GM23338 (cell line): ENCODE data around the gene SLCO3A1. TPM values are rescaled to one million over a fixed set of nuclear protein-coding genes. Genes with fewer than 3 reads are reported as not detected.

ENCODE experiments used
- ATAC-seq: fragments of 200-7000 bp; cut with Tn5 transposase; 3 replicates; pipeline ENCODE4 v1.9.1; 2020
- DNase-seq: peaks from one replicate; pipeline ENCODE4 v3.0.0-alpha.2; 2015; ENCODE audit warnings: low spot score
- H2AFZ ChIP-seq: fragments of 200-600 bp; sonication (generic); 2 replicates; pipeline ENCODE4 v1.8.0; 2016; ENCODE audit warnings: antibody characterized with exemption, mild to moderate bottlenecking, moderate library complexity
- H3F3A ChIP-seq: fragments of 200-600 bp; sonication (generic); replicated peaks from 2 replicates; pipeline ENCODE4 v1.8.0; 2017; ENCODE audit warnings: antibody characterized with exemption, mixed run types, low read depth
- H3K27ac ChIP-seq: fragments of 200-600 bp; sonication (generic); 2 replicates; pipeline ENCODE4 v1.6.1; 2016; ENCODE audit warnings: low read depth
- H3K27me3 ChIP-seq: fragments of 200-600 bp; sonication (generic); 2 replicates; pipeline ENCODE4 v1.8.0; 2016; ENCODE audit warnings: mild to moderate bottlenecking, mixed run types, moderate library complexity; ENCODE audit not compliant: insufficient read depth
- H3K36me3 ChIP-seq: fragments of 200-600 bp; sonication (generic); 2 replicates; pipeline ENCODE4 v1.8.0; 2016; ENCODE audit warnings: mild to moderate bottlenecking; ENCODE audit not compliant: insufficient read depth
- H3K4me1 ChIP-seq: fragments of 200-600 bp; sonication (generic); 2 replicates; pipeline ENCODE4 v1.8.0; 2016; ENCODE audit warnings: mild to moderate bottlenecking, moderate library complexity; ENCODE audit not compliant: insufficient read depth
- H3K4me2 ChIP-seq: fragments of 200-600 bp; sonication (generic); 2 replicates; pipeline ENCODE4 v1.7.1; 2017; ENCODE audit warnings: mixed run types
- H3K4me3 ChIP-seq: fragments of 200-600 bp; sonication (generic); 2 replicates; pipeline ENCODE4 v1.6.1; 2016; ENCODE audit warnings: mixed run types
- H3K79me2 ChIP-seq: fragments of 200-600 bp; sonication (generic); replicated peaks from 2 replicates; pipeline ENCODE4 v1.8.0; 2017; ENCODE audit warnings: mild to moderate bottlenecking; ENCODE audit not compliant: insufficient read depth
- H3K9me2 ChIP-seq: fragments of 200-600 bp; sonication (generic); 2 replicates; pipeline ENCODE4 v1.8.0; 2017; ENCODE audit not compliant: insufficient read depth
- H4K20me1 ChIP-seq: fragments of 200-600 bp; sonication (generic); replicated peaks from 2 replicates; pipeline ENCODE4 v1.8.0; 2017; ENCODE audit warnings: mild to moderate bottlenecking; ENCODE audit not compliant: insufficient read depth
- H3K27ac Mint-ChIP-seq: 2 replicates; pipeline ENCODE4 v1.8.0; 2020; ENCODE audit warnings: inconsistent platforms, mild to moderate bottlenecking, moderate library complexity, mixed read lengths
- H3K27me3 Mint-ChIP-seq: 3 replicates; pipeline ENCODE4 v1.8.0; 2022; ENCODE audit warnings: low read depth, mild to moderate bottlenecking, moderate library complexity, mixed read lengths, inconsistent platforms; ENCODE audit not compliant: insufficient read depth, poor library complexity
- H3K36me3 Mint-ChIP-seq: 3 replicates; pipeline ENCODE4 v1.8.0; 2021; ENCODE audit warnings: low read depth, mild to moderate bottlenecking, inconsistent platforms, moderate library complexity, mixed read lengths
- H3K4me1 Mint-ChIP-seq: 3 replicates; pipeline ENCODE4 v1.8.0; 2020; ENCODE audit warnings: mild to moderate bottlenecking, inconsistent platforms, mixed read lengths
- H3K4me3 Mint-ChIP-seq: 3 replicates; pipeline ENCODE4 v1.8.0; 2021; ENCODE audit warnings: moderate library complexity, mild to moderate bottlenecking, inconsistent platforms, mixed read lengths
- H3K9me3 Mint-ChIP-seq: 3 replicates; pipeline ENCODE4 v1.8.0; 2020; ENCODE audit warnings: moderate library complexity, mild to moderate bottlenecking, inconsistent platforms, mixed read lengths
- CREB1 ChIP-seq: fragments of 250-450 bp; sonication (Bioruptor Pico); IDR thresholded peaks from 2 replicates; pipeline ENCODE4 v1.5.0; 2020; ENCODE audit warnings: low read depth, mild to moderate bottlenecking, moderate library complexity
- ETS1 ChIP-seq: IDR thresholded peaks from 2 replicates; pipeline ENCODE4 v1.6.1; 2016; ENCODE audit warnings: antibody characterized with exemption
- EZH2 ChIP-seq: fragments of 200-600 bp; sonication (generic); IDR thresholded peaks from one replicate; pipeline ENCODE4 v1.8.0; 2017; ENCODE audit warnings: antibody characterized with exemption, mild to moderate bottlenecking, low read depth; ENCODE audit not compliant: unreplicated experiment
- JUNB ChIP-seq: IDR thresholded peaks from one replicate; pipeline ENCODE4 v1.6.1; 2016; ENCODE audit warnings: antibody characterized with exemption; ENCODE audit not compliant: unreplicated experiment
- NANOG ChIP-seq: IDR thresholded peaks from 2 replicates; pipeline ENCODE4 v1.6.1; 2016; ENCODE audit warnings: antibody characterized with exemption, borderline replicate concordance
- POLR2AphosphoS5 ChIP-seq: IDR thresholded peaks from 2 replicates; pipeline ENCODE4 v1.6.1; 2016; ENCODE audit warnings: antibody characterized with exemption, low read depth
- ZNF114 ChIP-seq: fragments of 250-450 bp; sonication (Bioruptor Pico); IDR thresholded peaks from 2 replicates; pipeline ENCODE4 v1.5.0; 2020; ENCODE audit warnings: mild to moderate bottlenecking, moderate library complexity
- ZNF331 ChIP-seq: fragments of 250-450 bp; sonication (Bioruptor Pico); IDR thresholded peaks from 2 replicates; pipeline ENCODE4 v1.5.0; 2020; ENCODE audit warnings: low read depth, mild to moderate bottlenecking, moderate library complexity
- ZNF462 ChIP-seq: fragments of 250-450 bp; sonication (Bioruptor Pico); IDR thresholded peaks from 2 replicates; pipeline ENCODE4 v1.5.0; 2020; ENCODE audit warnings: mild to moderate bottlenecking, moderate library complexity
- polyA plus RNA-seq: library from polyadenylated mRNA; unstranded; fragments of >200 nt; fragmentation: Nextera tagmentation; extraction: Ambion mirVana; gene quantifications from 2 replicates; pipeline ENCODE4 v1.2.1, GENCODE V29; 2016
- total RNA-seq: library from RNA; depleted of rRNA; stranded (reverse); fragments of >200 nt; shearing (Covaris generic); gene quantifications from 2 replicates; pipeline ENCODE4 v1.2.3, GENCODE V29; 2014

Gene SLCO3A1
- total and polyA plus RNA-seq, 2 experiments from 2014 or later, result 7.3 to 9.4 TPM

DNA sequence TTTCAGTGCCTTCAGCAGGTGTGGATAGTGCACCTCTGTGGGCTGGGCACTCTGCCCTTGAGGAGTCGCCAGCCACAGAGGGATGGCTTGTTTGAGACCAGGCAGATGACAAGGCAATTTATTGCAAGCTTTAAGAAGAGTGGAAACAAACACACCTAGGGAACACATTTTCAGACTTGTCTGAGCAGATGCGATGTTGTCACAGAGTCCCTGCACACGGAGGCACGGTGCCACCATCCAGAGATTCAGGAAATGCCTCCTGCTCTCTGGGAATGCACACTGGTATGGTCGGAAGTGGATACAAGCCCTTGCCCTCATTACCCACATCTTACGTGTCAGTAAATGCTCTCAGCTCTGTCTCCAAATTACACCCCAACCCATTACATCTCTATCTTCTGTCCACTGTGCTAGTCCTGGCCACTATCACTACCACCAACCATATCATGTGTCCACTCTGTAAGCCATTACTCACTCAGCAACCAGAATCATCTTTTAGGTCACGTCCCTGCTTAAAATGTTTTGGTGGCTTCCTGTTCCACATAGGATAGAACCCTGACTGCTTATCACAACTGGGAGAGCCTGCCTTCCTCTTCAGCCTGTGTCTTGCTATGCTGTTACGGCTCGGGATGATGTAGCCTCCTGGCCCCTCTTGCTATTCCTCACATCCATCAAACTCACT is 196.9 kb downstream of the SLCO3A1 start (continued):
- TF ChIP-seq ZNF462 (CRISPR knock-in tag), result no peak
- TF ChIP-seq JUNB, result no peak
- TF ChIP-seq ZNF331 (CRISPR knock-in tag), result no peak
- no peak for TF ChIP-seq ETS1
- no peak for TF ChIP-seq POLR2AphosphoS5
- no peak for TF ChIP-seq ZNF114 (CRISPR knock-in tag)
- TF ChIP-seq CREB1 (CRISPR knock-in tag), result no peak
- no peak for TF ChIP-seq NANOG
- no peak for TF ChIP-seq EZH2

- ATAC-seq, result no peak
- H3K27ac Mint-ChIP-seq, result no peak overlapping the region
- H3K4me3 Mint-ChIP-seq, result no peak overlapping the region
- H3K27me3 ChIP-seq, result no peaks in the 10 kb centered on the region
- H4K20me1 ChIP-seq, result no peaks in the 10 kb centered on the region
- no peaks in the 10 kb centered on the region for H3K27me3 Mint-ChIP-seq
- no peaks in the 10 kb centered on the region for H3K36me3 Mint-ChIP-seq
- no peaks in the 10 kb centered on the region for H3F3A ChIP-seq
- H3K79me2 ChIP-seq, result peaks cover 9% of the 10 kb centered on the region
- no peaks in the 10 kb centered on the region for H3K4me1 Mint-ChIP-seq
- H3K9me3 Mint-ChIP-seq, result no peaks in the 10 kb centered on the region
- H3K4me3 ChIP-seq, result no peak overlapping the region
- no peaks in the 10 kb centered on the region for H3K4me1 ChIP-seq
- H2AFZ ChIP-seq, result no peak overlapping the region
- no peak overlapping the region for H3K4me2 ChIP-seq
- no peaks in the 10 kb centered on the region for H3K36me3 ChIP-seq
- H3K27ac ChIP-seq, result no peak overlapping the region
- no peaks in the 10 kb centered on the region for H3K9me2 ChIP-seq
- no peak for DNase-seq
- no peak for TF ChIP-seq ZNF462 (CRISPR knock-in tag)
These were observed 198.2 kb downstream of the SLCO3A1 start for GRCh38 chr15:92051716-92052115.
